HEK293 (cell line): ENCODE measurements around the gene ENDOV.

Source experiments
- CTCF ChIA-PET: fragments of 350-600 bp; formaldehyde crosslinking; extraction: SDS; loops from one replicate; lab custom pipeline; 2021; ENCODE audit warnings: antibody characterized with exemption; lab: Yijun Ruan, JAX
- POLR2A ChIA-PET: fragments of 300-600 bp; formaldehyde crosslinking; extraction: SDS; loops from one replicate; lab custom pipeline; 2020; ENCODE audit warnings: antibody characterized with exemption, inconsistent platforms; lab: Yijun Ruan, JAX
- H3K27ac ChIP-seq: fragments of 200-500 bp; sonication (Bioruptor generic); 2 replicates; pipeline ENCODE4 v1.5.1; 2014; ENCODE audit warnings: low read depth, low read length, control low read depth, inconsistent platforms; ENCODE audit errors: extremely low read depth
- H3K36me3 ChIP-seq, 2 experiments: fragments of 200-500 bp in 1 of 2; sonication (Bioruptor generic) in 1 of 2; 1 replicate in 1 of 2; 2 replicates in 1 of 2; pipeline ENCODE4 v1.5.1; 2014 to 2017; ENCODE audit warnings: inconsistent platforms in 2 of 2, low read length in 2 of 2; ENCODE audit not compliant: control insufficient read depth in 2 of 2, insufficient read depth in 1 of 2
- H3K4me1 ChIP-seq: fragments of 200-500 bp; sonication (Bioruptor generic); 2 replicates; pipeline ENCODE4 v1.5.1; 2014; ENCODE audit warnings: mild to moderate bottlenecking, low read length, inconsistent platforms; ENCODE audit not compliant: control insufficient read depth, insufficient read depth
- H3K4me3 ChIP-seq: 2 replicates; pipeline ENCODE4 v1.5.1; 2011; ENCODE audit warnings: low read depth, mild to moderate bottlenecking, control low read depth, low read length, moderate library complexity
- H3K9me3 ChIP-seq: fragments of 200-500 bp; sonication (Bioruptor generic); 2 replicates; pipeline ENCODE4 v1.5.1; 2014; ENCODE audit warnings: low read depth, low read length, inconsistent platforms; ENCODE audit not compliant: control insufficient read depth, insufficient read depth
- REPIN1 ChIP-seq: fragments of 450-650 bp; formaldehyde crosslinking; IDR thresholded peaks from 2 replicates; pipeline ENCODE4 v1.5.1; 2017; ENCODE audit warnings: missing biosample characterization, missing genetic modification characterization, low read depth
- ZBTB1 ChIP-seq: fragments of 450-650 bp; formaldehyde crosslinking; IDR thresholded peaks from 2 replicates; pipeline ENCODE4 v1.5.1; 2016; ENCODE audit warnings: missing biosample characterization, missing genetic modification characterization
- ZNF112 ChIP-seq: fragments of 450-650 bp; formaldehyde crosslinking; IDR thresholded peaks from 2 replicates; pipeline ENCODE4 v1.5.0; 2017; ENCODE audit warnings: missing biosample characterization, missing genetic modification characterization
- ZNF138 ChIP-seq: fragments of 450-650 bp; formaldehyde crosslinking; IDR thresholded peaks from 2 replicates; pipeline ENCODE4 v1.5.1; 2016; ENCODE audit warnings: missing biosample characterization, missing genetic modification characterization, borderline replicate concordance
- ZNF140 ChIP-seq: fragments of 450-650 bp; formaldehyde crosslinking; IDR thresholded peaks from 2 replicates; pipeline ENCODE4 v1.5.1; 2016; ENCODE audit warnings: missing biosample characterization, missing genetic modification characterization
- ZNF19 ChIP-seq: fragments of 450-650 bp; formaldehyde crosslinking; IDR thresholded peaks from 2 replicates; pipeline ENCODE4; 2016; ENCODE audit warnings: missing biosample characterization, missing genetic modification characterization, low read depth
- ZNF266 ChIP-seq: fragments of 450-650 bp; formaldehyde crosslinking; IDR thresholded peaks from 2 replicates; pipeline ENCODE4 v1.5.1; 2016; ENCODE audit warnings: missing biosample characterization, missing genetic modification characterization, low read depth
- ZNF302 ChIP-seq: fragments of 450-650 bp; formaldehyde crosslinking; IDR thresholded peaks from 2 replicates; pipeline ENCODE4 v1.5.1; 2016; ENCODE audit warnings: missing biosample characterization, missing genetic modification characterization, low read depth
- ZNF366 ChIP-seq: fragments of 450-650 bp; formaldehyde crosslinking; conservative IDR thresholded peaks from 2 replicates; pipeline ENCODE4 v1.5.1; 2016; ENCODE audit warnings: missing biosample characterization, missing genetic modification characterization
- ZNF394 ChIP-seq: fragments of 450-650 bp; formaldehyde crosslinking; IDR thresholded peaks from 2 replicates; pipeline ENCODE4 v1.5.1; 2016; ENCODE audit warnings: missing biosample characterization, missing genetic modification characterization, mild to moderate bottlenecking, moderate library complexity, borderline replicate concordance
- ZNF529 ChIP-seq: fragments of 450-650 bp; formaldehyde crosslinking; IDR thresholded peaks from 2 replicates; pipeline ENCODE4 v1.5.1; 2017; ENCODE audit warnings: missing genetic modification characterization, missing biosample characterization; ENCODE audit not compliant: insufficient replicate concordance
- ZNF560 ChIP-seq: fragments of 450-650 bp; formaldehyde crosslinking; IDR thresholded peaks from 2 replicates; pipeline ENCODE4 v1.5.1; 2017; ENCODE audit warnings: missing biosample characterization, missing genetic modification characterization, borderline replicate concordance
- ZNF621 ChIP-seq: fragments of 450-650 bp; formaldehyde crosslinking; IDR thresholded peaks from 2 replicates; pipeline ENCODE4 v1.5.1; 2017; ENCODE audit warnings: missing biosample characterization, missing genetic modification characterization
- ZNF654 ChIP-seq: fragments of 450-650 bp; formaldehyde crosslinking; IDR thresholded peaks from 2 replicates; pipeline ENCODE4 v1.5.1; 2016; ENCODE audit warnings: low read depth, missing biosample characterization, missing genetic modification characterization
- ZNF791 ChIP-seq: fragments of 450-650 bp; formaldehyde crosslinking; IDR thresholded peaks from 2 replicates; pipeline ENCODE4 v1.5.1; 2016; ENCODE audit warnings: missing biosample characterization, missing genetic modification characterization
- TF ChIP-seq, protein P1 (sequence below): fragments of 450-650 bp; formaldehyde crosslinking; IDR thresholded peaks from 2 replicates; pipeline ENCODE4 v1.5.1; 2016; ENCODE audit warnings: missing biosample characterization, missing genetic modification characterization, borderline replicate concordance
- TF ChIP-seq, protein P2 (sequence below): fragments of 450-650 bp; formaldehyde crosslinking; IDR thresholded peaks from 2 replicates; pipeline ENCODE4 v1.5.1; 2017; ENCODE audit warnings: missing biosample characterization, missing genetic modification characterization
- TF ChIP-seq, protein P3 (sequence below): fragments of 450-650 bp; formaldehyde crosslinking; optimal IDR thresholded peaks from 2 replicates; pipeline ENCODE3; 2016; ENCODE audit warnings: missing biosample characterization, mild to moderate bottlenecking, missing genetic modification characterization
- TF ChIP-seq, protein P4 (sequence below): fragments of 450-650 bp; formaldehyde crosslinking; IDR thresholded peaks from 2 replicates; pipeline ENCODE4 v1.5.1; 2017; ENCODE audit warnings: missing biosample characterization, missing genetic modification characterization

ENDOV gene

DNA sequence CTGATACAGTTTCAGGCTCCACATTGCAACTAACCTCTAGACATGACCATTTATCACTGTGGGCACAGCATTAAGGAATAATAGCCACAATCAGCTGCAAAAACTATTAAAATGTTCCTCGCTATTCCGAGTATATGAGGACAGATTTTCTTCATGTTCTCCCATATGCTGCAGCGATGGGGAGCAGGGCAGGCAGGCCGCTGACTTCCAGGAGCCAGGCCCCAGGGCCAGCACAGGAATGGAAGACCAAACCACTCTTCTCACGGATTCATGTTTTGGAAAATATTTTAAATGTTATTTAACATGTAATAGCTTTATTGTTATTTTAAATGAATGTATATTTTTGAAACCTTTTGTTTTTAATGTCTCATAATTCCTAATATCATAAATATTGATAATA lies 43.8 kb upstream of the ENDOV start (continued):
- no peak for TF ChIP-seq ZBTB1
- TF ChIP-seq, all 188 proteins: peak for 0

DNA sequence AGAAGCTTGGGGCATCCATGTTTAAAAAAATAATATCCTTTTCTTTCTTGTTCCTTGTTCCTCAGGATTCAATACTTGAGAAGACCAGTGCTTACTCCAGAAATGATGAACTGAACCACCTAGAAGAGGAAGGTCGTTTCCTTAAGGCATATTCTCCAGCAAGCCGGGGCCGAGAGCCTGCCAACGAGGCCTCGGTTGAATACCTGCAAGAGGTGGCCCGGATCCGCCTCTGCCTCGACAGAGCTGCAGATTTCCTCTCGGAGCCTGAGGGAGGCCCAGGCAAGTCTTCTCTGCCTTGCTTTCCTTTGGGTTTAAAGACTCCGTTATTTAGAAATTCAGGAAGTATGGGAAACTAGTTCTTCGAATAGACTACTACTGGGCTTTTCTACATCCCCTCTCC lies 42.5 kb upstream of the ENDOV start:
- H3K4me3 ChIP-seq: no peak overlapping the region
- H3K36me3 ChIP-seq: peaks cover 41 to 97% of the 10 kb centered on the region in 2 experiments
- ChIA-PET CTCF (interaction anchor here (0.5 kb wide), 1 partner anchor 176 kb away, joined by 3 read pairs; no protein-coding TSS in a partner anchor), POLR2A (no interaction called here)
- no peaks in the 10 kb centered on the region for H3K9me3 ChIP-seq
- H3K27ac ChIP-seq: no peak overlapping the region
- TF ChIP-seq ZNF138 (tag by site-specific recombination) (no peak), REPIN1 (tag by site-specific recombination) (no peak), ZNF140 (tag by site-specific recombination) (no peak), ZNF791 (no peak), ZNF529 (tag by site-specific recombination) (no peak), ZNF19 (tag by site-specific recombination) (no peak), ZNF394 (no peak), ZNF266 (tag by site-specific recombination) (no peak), ZNF654 (tag by site-specific recombination) (no peak)
- TF ChIP-seq, protein P1, sequence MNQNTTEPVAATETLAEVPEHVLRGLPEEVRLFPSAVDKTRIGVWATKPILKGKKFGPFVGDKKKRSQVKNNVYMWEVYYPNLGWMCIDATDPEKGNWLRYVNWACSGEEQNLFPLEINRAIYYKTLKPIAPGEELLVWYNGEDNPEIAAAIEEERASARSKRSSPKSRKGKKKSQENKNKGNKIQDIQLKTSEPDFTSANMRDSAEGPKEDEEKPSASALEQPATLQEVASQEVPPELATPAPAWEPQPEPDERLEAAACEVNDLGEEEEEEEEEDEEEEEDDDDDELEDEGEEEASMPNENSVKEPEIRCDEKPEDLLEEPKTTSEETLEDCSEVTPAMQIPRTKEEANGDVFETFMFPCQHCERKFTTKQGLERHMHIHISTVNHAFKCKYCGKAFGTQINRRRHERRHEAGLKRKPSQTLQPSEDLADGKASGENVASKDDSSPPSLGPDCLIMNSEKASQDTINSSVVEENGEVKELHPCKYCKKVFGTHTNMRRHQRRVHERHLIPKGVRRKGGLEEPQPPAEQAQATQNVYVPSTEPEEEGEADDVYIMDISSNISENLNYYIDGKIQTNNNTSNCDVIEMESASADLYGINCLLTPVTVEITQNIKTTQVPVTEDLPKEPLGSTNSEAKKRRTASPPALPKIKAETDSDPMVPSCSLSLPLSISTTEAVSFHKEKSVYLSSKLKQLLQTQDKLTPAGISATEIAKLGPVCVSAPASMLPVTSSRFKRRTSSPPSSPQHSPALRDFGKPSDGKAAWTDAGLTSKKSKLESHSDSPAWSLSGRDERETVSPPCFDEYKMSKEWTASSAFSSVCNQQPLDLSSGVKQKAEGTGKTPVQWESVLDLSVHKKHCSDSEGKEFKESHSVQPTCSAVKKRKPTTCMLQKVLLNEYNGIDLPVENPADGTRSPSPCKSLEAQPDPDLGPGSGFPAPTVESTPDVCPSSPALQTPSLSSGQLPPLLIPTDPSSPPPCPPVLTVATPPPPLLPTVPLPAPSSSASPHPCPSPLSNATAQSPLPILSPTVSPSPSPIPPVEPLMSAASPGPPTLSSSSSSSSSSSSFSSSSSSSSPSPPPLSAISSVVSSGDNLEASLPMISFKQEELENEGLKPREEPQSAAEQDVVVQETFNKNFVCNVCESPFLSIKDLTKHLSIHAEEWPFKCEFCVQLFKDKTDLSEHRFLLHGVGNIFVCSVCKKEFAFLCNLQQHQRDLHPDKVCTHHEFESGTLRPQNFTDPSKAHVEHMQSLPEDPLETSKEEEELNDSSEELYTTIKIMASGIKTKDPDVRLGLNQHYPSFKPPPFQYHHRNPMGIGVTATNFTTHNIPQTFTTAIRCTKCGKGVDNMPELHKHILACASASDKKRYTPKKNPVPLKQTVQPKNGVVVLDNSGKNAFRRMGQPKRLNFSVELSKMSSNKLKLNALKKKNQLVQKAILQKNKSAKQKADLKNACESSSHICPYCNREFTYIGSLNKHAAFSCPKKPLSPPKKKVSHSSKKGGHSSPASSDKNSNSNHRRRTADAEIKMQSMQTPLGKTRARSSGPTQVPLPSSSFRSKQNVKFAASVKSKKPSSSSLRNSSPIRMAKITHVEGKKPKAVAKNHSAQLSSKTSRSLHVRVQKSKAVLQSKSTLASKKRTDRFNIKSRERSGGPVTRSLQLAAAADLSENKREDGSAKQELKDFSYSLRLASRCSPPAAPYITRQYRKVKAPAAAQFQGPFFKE (tag by site-specific recombination): no peak
- TF ChIP-seq, protein P2, sequence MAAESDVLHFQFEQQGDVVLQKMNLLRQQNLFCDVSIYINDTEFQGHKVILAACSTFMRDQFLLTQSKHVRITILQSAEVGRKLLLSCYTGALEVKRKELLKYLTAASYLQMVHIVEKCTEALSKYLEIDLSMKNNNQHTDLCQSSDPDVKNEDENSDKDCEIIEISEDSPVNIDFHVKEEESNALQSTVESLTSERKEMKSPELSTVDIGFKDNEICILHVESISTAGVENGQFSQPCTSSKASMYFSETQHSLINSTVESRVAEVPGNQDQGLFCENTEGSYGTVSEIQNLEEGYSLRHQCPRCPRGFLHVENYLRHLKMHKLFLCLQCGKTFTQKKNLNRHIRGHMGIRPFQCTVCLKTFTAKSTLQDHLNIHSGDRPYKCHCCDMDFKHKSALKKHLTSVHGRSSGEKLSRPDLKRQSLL (tag by site-specific recombination): no peak
- H3K4me1 ChIP-seq: no peaks in the 10 kb centered on the region

DNA sequence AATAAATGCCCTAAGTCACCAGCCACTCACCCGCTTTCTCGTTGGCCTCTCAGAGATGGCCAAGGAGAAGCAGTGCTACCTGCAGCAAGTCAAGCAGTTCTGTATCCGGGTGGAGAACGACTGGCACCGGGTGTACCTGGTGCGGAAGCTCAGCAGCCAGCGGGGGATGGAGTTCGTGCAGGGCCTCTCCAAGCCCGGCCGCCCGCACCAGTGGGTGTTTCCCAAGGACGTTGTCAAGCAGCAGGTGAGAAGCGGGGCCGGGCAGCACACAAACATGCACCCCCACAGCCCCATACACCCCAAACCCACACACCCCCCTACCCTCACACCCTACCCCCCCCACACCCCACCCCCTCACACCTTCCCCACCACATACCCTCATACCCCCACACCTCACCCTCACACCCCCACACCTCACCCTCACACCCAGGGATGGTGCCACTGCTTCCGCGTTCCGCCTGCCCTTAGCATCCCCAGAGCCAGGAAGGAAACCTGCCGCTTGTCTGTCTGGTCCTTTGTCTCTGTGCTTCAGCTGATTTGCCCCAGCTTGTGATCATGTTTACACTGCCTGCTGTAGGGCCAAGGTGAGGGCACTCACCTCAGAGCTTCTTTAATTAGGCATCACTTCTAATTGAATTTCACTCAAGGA lies 41.9 kb upstream of the ENDOV start:
- POLR2A ChIA-PET: no interaction called here
- no peaks in the 10 kb centered on the region for H3K9me3 ChIP-seq
- peaks cover 38 to 97% of the 10 kb centered on the region in 2 experiments for H3K36me3 ChIP-seq
- CTCF ChIA-PET: no interaction called here
- H3K27ac ChIP-seq: no peak overlapping the region
- no peaks in the 10 kb centered on the region for H3K4me1 ChIP-seq
- no peak overlapping the region for H3K4me3 ChIP-seq
- TF ChIP-seq ZNF112 (no peak), ZNF621 (tag by site-specific recombination) (no peak), ZNF560 (tag by site-specific recombination) (no peak), ZNF302 (tag by site-specific recombination) (no peak), ZNF366 (no peak)
- TF ChIP-seq, protein P3, sequence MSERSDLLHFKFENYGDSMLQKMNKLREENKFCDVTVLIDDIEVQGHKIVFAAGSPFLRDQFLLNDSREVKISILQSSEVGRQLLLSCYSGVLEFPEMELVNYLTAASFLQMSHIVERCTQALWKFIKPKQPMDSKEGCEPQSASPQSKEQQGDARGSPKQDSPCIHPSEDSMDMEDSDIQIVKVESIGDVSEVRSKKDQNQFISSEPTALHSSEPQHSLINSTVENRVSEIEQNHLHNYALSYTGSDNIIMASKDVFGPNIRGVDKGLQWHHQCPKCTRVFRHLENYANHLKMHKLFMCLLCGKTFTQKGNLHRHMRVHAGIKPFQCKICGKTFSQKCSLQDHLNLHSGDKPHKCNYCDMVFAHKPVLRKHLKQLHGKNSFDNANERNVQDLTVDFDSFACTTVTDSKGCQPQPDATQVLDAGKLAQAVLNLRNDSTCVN (tag by site-specific recombination): no peak
- TF ChIP-seq, protein P4, sequence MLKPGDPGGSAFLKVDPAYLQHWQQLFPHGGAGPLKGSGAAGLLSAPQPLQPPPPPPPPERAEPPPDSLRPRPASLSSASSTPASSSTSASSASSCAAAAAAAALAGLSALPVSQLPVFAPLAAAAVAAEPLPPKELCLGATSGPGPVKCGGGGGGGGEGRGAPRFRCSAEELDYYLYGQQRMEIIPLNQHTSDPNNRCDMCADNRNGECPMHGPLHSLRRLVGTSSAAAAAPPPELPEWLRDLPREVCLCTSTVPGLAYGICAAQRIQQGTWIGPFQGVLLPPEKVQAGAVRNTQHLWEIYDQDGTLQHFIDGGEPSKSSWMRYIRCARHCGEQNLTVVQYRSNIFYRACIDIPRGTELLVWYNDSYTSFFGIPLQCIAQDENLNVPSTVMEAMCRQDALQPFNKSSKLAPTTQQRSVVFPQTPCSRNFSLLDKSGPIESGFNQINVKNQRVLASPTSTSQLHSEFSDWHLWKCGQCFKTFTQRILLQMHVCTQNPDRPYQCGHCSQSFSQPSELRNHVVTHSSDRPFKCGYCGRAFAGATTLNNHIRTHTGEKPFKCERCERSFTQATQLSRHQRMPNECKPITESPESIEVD (tag by site-specific recombination): no peak
